ENCODE measurements around the gene KRT79. TPM values are rescaled to one million over a fixed set of nuclear protein-coding genes. Genes with fewer than 3 reads are reported as not detected.

The KRT79 gene
- total RNA-seq, 2 donors from 2014 or later: not detected

- H3K27me3 ChIP-seq (replicated peaks; ENCODE audit: insufficient read depth): peaks cover 6% of the 10 kb centered on the region
- H3K9me3 ChIP-seq: no peaks in the 10 kb centered on the region
- H3K4me3 ChIP-seq: no peak overlapping the region
- TF ChIP-seq POLR2AphosphoS5 (IDR thresholded peaks at IDR 0.05) (no peak), POLR2A (IDR thresholded peaks at IDR 0.05) (no peak), CTCF (IDR thresholded peaks at IDR 0.05) (no peak)
- no peak overlapping the region for H3K27ac ChIP-seq
- DNase-seq (ENCODE audit: low spot score): no peak
- H3K36me3 ChIP-seq: no peaks in the 10 kb centered on the region
- 88% methylated on average over 3 of the region's 3 CpGs for WGBS
- H3K4me1 ChIP-seq (replicated peaks): no peaks in the 10 kb centered on the region
- intact Hi-C loops (cut with DNase I): no loop called here
Measured at GRCh38 chr12:52832451-52832850, 1.7 kb downstream of the KRT79 start.

GRCh38 chr12:52831251-52831650 lies 2.9 kb downstream of the KRT79 start:
- peaks cover 6% of the 10 kb centered on the region for H3K27me3 ChIP-seq (replicated peaks; ENCODE audit: insufficient read depth)
- H3K27ac ChIP-seq: no peak overlapping the region
- TF ChIP-seq CTCF (IDR thresholded peaks at IDR 0.05): no peak
- TF ChIP-seq POLR2A (IDR thresholded peaks at IDR 0.05): no peak
- TF ChIP-seq POLR2AphosphoS5 (IDR thresholded peaks at IDR 0.05): no peak
- WGBS: 84% methylated on average over 7 of the region's 7 CpGs
- no peaks in the 10 kb centered on the region for H3K9me3 ChIP-seq
- intact Hi-C loops (cut with DNase I): no loop called here
- H3K4me1 ChIP-seq (replicated peaks): no peaks in the 10 kb centered on the region
- H3K36me3 ChIP-seq: no peaks in the 10 kb centered on the region
- DNase-seq (ENCODE audit: low spot score): no peak
- H3K4me3 ChIP-seq: no peak overlapping the region

GRCh38 chr12:52829986-52830770 lies 3.9 kb downstream of the KRT79 start:
- WGBS: 92% methylated on average over 8 of the region's 8 CpGs
- TF ChIP-seq CTCF (IDR thresholded peaks at IDR 0.05) (no peak), POLR2AphosphoS5 (IDR thresholded peaks at IDR 0.05) (no peak), POLR2A (IDR thresholded peaks at IDR 0.05) (no peak)
- DNase-seq (ENCODE audit: low spot score): no peak
- Histone ChIP-seq H3K27ac (no peak overlapping the region), H3K36me3 (no peaks in the 10 kb centered on the region), H3K27me3 (replicated peaks; ENCODE audit: insufficient read depth) (peaks cover 6% of the 10 kb centered on the region), H3K4me3 (no peak overlapping the region), H3K9me3 (no peaks in the 10 kb centered on the region), H3K4me1 (replicated peaks) (no peaks in the 10 kb centered on the region)
- intact Hi-C loops (cut with DNase I): no loop called here

GRCh38 chr12:52828591-52829021 lies 5.5 kb downstream of the KRT79 start:
- Histone ChIP-seq H3K4me1 (replicated peaks) (no peaks in the 10 kb centered on the region), H3K4me3 (no peak overlapping the region), H3K36me3 (no peaks in the 10 kb centered on the region), H3K27me3 (replicated peaks; ENCODE audit: insufficient read depth) (peaks cover 6% of the 10 kb centered on the region), H3K9me3 (no peaks in the 10 kb centered on the region), H3K27ac (no peak overlapping the region)
- intact Hi-C loops (cut with DNase I): no loop called here
- no peak for TF ChIP-seq POLR2AphosphoS5 (IDR thresholded peaks at IDR 0.05)
- no peak for TF ChIP-seq CTCF (IDR thresholded peaks at IDR 0.05)
- no peak for TF ChIP-seq POLR2A (IDR thresholded peaks at IDR 0.05)
- 9% methylated on average over 2 of the region's 2 CpGs for WGBS
- no peak for DNase-seq (ENCODE audit: low spot score)

GRCh38 chr12:52828156-52828555 lies 6.0 kb downstream of the KRT79 start:
- Histone ChIP-seq H3K4me1 (replicated peaks) (no peaks in the 10 kb centered on the region), H3K27ac (no peak overlapping the region), H3K4me3 (no peak overlapping the region), H3K27me3 (replicated peaks; ENCODE audit: insufficient read depth) (peaks cover 6% of the 10 kb centered on the region), H3K9me3 (no peaks in the 10 kb centered on the region), H3K36me3 (no peaks in the 10 kb centered on the region)
- TF ChIP-seq POLR2AphosphoS5 (IDR thresholded peaks at IDR 0.05): no peak
- TF ChIP-seq POLR2A (IDR thresholded peaks at IDR 0.05): no peak
- TF ChIP-seq CTCF (IDR thresholded peaks at IDR 0.05): no peak
- no peak for DNase-seq (ENCODE audit: low spot score)
- intact Hi-C loops (cut with DNase I): no loop called here
